GM23338 (cell line): ENCODE measurements around the gene RNU6-9.

Experiments
- CREB1 ChIP-seq: fragments of 250-450 bp; sonication (Bioruptor Pico); IDR thresholded peaks from 2 replicates; pipeline ENCODE4 v1.5.0; 2020; ENCODE audit warnings: low read depth, mild to moderate bottlenecking, moderate library complexity
- EZH2 ChIP-seq: fragments of 200-600 bp; sonication (generic); IDR thresholded peaks from one replicate; pipeline ENCODE4 v1.8.0; 2017; ENCODE audit warnings: antibody characterized with exemption, mild to moderate bottlenecking, low read depth; ENCODE audit not compliant: unreplicated experiment
- EZH2phosphoT487 ChIP-seq: fragments of 200-600 bp; sonication (generic); IDR thresholded peaks from one replicate; pipeline ENCODE4 v1.8.1; 2018; ENCODE audit warnings: antibody characterized with exemption; ENCODE audit not compliant: unreplicated experiment
- JUNB ChIP-seq: IDR thresholded peaks from one replicate; pipeline ENCODE4 v1.6.1; 2016; ENCODE audit warnings: antibody characterized with exemption; ENCODE audit not compliant: unreplicated experiment
- NANOG ChIP-seq: IDR thresholded peaks from 2 replicates; pipeline ENCODE4 v1.6.1; 2016; ENCODE audit warnings: antibody characterized with exemption, borderline replicate concordance
- POLR2AphosphoS5 ChIP-seq: IDR thresholded peaks from 2 replicates; pipeline ENCODE4 v1.6.1; 2016; ENCODE audit warnings: antibody characterized with exemption, low read depth
- STAT1 ChIP-seq: IDR thresholded peaks from one replicate; pipeline ENCODE4 v1.6.1; 2016; ENCODE audit warnings: antibody characterized with exemption; ENCODE audit not compliant: unreplicated experiment
- ZNF114 ChIP-seq: fragments of 250-450 bp; sonication (Bioruptor Pico); IDR thresholded peaks from 2 replicates; pipeline ENCODE4 v1.5.0; 2020; ENCODE audit warnings: mild to moderate bottlenecking, moderate library complexity
- ZNF331 ChIP-seq: fragments of 250-450 bp; sonication (Bioruptor Pico); IDR thresholded peaks from 2 replicates; pipeline ENCODE4 v1.5.0; 2020; ENCODE audit warnings: low read depth, mild to moderate bottlenecking, moderate library complexity
- TF ChIP-seq, protein P1 (sequence below), 2 experiments: fragments of 200-600 bp in 1 of 2; sonication (generic) in 1 of 2; conservative IDR thresholded peaks; 2 replicates each; pipeline versions ENCODE4 v1.5.1 to v1.6.1; 2016 to 2017; ENCODE audit warnings: antibody characterized with exemption in 2 of 2, low read depth in 2 of 2, mild to moderate bottlenecking in 2 of 2, moderate library complexity in 1 of 2
- TF ChIP-seq, protein P2 (sequence below): IDR thresholded peaks from one replicate; pipeline ENCODE4 v1.6.1; 2018; ENCODE audit warnings: antibody characterized with exemption; ENCODE audit not compliant: unreplicated experiment
- TF ChIP-seq, protein P3 (sequence below): IDR thresholded peaks from 2 replicates; pipeline ENCODE4 v1.6.1; 2016; ENCODE audit warnings: antibody characterized with exemption
- TF ChIP-seq, protein P4 (sequence below): fragments of 250-450 bp; sonication (Bioruptor Pico); IDR thresholded peaks from 2 replicates; pipeline ENCODE4 v1.5.0; 2020; ENCODE audit warnings: mild to moderate bottlenecking, moderate library complexity

GRCh38 chr19:906480-906879, 13.2 kb downstream of the RNU6-9 start:
- TF ChIP-seq EZH2 (no peak), STAT1 (no peak), JUNB (no peak), CREB1 (no peak), POLR2AphosphoS5 (no peak), EZH2phosphoT487 (no peak), ZNF114 (CRISPR knock-in tag) (no peak), ZNF331 (CRISPR knock-in tag) (no peak), NANOG (no peak)
- TF ChIP-seq, protein P1, sequence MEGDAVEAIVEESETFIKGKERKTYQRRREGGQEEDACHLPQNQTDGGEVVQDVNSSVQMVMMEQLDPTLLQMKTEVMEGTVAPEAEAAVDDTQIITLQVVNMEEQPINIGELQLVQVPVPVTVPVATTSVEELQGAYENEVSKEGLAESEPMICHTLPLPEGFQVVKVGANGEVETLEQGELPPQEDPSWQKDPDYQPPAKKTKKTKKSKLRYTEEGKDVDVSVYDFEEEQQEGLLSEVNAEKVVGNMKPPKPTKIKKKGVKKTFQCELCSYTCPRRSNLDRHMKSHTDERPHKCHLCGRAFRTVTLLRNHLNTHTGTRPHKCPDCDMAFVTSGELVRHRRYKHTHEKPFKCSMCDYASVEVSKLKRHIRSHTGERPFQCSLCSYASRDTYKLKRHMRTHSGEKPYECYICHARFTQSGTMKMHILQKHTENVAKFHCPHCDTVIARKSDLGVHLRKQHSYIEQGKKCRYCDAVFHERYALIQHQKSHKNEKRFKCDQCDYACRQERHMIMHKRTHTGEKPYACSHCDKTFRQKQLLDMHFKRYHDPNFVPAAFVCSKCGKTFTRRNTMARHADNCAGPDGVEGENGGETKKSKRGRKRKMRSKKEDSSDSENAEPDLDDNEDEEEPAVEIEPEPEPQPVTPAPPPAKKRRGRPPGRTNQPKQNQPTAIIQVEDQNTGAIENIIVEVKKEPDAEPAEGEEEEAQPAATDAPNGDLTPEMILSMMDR (conservative IDR thresholded peaks at IDR 0.05; ENCODE audit: low read depth in 2 of 2), result no peak
- TF ChIP-seq, protein P2, sequence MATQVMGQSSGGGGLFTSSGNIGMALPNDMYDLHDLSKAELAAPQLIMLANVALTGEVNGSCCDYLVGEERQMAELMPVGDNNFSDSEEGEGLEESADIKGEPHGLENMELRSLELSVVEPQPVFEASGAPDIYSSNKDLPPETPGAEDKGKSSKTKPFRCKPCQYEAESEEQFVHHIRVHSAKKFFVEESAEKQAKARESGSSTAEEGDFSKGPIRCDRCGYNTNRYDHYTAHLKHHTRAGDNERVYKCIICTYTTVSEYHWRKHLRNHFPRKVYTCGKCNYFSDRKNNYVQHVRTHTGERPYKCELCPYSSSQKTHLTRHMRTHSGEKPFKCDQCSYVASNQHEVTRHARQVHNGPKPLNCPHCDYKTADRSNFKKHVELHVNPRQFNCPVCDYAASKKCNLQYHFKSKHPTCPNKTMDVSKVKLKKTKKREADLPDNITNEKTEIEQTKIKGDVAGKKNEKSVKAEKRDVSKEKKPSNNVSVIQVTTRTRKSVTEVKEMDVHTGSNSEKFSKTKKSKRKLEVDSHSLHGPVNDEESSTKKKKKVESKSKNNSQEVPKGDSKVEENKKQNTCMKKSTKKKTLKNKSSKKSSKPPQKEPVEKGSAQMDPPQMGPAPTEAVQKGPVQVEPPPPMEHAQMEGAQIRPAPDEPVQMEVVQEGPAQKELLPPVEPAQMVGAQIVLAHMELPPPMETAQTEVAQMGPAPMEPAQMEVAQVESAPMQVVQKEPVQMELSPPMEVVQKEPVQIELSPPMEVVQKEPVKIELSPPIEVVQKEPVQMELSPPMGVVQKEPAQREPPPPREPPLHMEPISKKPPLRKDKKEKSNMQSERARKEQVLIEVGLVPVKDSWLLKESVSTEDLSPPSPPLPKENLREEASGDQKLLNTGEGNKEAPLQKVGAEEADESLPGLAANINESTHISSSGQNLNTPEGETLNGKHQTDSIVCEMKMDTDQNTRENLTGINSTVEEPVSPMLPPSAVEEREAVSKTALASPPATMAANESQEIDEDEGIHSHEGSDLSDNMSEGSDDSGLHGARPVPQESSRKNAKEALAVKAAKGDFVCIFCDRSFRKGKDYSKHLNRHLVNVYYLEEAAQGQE, result no peak
- TF ChIP-seq, protein P3, sequence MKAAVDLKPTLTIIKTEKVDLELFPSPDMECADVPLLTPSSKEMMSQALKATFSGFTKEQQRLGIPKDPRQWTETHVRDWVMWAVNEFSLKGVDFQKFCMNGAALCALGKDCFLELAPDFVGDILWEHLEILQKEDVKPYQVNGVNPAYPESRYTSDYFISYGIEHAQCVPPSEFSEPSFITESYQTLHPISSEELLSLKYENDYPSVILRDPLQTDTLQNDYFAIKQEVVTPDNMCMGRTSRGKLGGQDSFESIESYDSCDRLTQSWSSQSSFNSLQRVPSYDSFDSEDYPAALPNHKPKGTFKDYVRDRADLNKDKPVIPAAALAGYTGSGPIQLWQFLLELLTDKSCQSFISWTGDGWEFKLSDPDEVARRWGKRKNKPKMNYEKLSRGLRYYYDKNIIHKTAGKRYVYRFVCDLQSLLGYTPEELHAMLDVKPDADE, result no peak
- TF ChIP-seq, protein P4, sequence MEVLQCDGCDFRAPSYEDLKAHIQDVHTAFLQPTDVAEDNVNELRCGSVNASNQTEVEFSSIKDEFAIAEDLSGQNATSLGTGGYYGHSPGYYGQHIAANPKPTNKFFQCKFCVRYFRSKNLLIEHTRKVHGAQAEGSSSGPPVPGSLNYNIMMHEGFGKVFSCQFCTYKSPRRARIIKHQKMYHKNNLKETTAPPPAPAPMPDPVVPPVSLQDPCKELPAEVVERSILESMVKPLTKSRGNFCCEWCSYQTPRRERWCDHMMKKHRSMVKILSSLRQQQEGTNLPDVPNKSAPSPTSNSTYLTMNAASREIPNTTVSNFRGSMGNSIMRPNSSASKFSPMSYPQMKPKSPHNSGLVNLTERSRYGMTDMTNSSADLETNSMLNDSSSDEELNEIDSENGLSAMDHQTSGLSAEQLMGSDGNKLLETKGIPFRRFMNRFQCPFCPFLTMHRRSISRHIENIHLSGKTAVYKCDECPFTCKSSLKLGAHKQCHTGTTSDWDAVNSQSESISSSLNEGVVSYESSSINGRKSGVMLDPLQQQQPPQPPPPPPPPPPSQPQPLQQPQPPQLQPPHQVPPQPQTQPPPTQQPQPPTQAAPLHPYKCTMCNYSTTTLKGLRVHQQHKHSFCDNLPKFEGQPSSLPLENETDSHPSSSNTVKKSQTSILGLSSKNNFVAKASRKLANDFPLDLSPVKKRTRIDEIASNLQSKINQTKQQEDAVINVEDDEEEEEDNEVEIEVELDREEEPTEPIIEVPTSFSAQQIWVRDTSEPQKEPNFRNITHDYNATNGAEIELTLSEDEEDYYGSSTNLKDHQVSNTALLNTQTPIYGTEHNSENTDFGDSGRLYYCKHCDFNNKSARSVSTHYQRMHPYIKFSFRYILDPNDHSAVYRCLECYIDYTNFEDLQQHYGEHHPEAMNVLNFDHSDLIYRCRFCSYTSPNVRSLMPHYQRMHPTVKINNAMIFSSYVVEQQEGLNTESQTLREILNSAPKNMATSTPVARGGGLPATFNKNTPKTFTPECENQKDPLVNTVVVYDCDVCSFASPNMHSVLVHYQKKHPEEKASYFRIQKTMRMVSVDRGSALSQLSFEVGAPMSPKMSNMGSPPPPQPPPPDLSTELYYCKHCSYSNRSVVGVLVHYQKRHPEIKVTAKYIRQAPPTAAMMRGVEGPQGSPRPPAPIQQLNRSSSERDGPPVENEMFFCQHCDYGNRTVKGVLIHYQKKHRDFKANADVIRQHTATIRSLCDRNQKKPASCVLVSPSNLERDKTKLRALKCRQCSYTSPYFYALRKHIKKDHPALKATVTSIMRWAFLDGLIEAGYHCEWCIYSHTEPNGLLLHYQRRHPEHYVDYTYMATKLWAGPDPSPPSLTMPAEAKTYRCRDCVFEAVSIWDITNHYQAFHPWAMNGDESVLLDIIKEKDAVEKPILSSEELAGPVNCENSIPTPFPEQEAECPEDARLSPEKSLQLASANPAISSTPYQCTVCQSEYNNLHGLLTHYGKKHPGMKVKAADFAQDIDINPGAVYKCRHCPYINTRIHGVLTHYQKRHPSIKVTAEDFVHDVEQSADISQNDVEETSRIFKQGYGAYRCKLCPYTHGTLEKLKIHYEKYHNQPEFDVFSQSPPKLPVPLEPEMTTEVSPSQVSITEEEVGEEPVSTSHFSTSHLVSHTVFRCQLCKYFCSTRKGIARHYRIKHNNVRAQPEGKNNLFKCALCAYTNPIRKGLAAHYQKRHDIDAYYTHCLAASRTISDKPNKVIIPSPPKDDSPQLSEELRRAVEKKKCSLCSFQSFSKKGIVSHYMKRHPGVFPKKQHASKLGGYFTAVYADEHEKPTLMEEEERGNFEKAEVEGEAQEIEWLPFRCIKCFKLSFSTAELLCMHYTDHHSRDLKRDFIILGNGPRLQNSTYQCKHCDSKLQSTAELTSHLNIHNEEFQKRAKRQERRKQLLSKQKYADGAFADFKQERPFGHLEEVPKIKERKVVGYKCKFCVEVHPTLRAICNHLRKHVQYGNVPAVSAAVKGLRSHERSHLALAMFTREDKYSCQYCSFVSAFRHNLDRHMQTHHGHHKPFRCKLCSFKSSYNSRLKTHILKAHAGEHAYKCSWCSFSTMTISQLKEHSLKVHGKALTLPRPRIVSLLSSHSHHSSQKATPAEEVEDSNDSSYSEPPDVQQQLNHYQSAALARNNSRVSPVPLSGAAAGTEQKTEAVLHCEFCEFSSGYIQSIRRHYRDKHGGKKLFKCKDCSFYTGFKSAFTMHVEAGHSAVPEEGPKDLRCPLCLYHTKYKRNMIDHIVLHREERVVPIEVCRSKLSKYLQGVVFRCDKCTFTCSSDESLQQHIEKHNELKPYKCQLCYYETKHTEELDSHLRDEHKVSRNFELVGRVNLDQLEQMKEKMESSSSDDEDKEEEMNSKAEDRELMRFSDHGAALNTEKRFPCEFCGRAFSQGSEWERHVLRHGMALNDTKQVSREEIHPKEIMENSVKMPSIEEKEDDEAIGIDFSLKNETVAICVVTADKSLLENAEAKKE (CRISPR knock-in tag), result no peak
